HL-60 (cell line): ENCODE data around the gene ARL3.

Experiments
- GABPA ChIP-seq: IDR thresholded peaks from 2 replicates; pipeline ENCODE4 v1.6.1; 2012; ENCODE audit warnings: low read depth
- POLR2AphosphoS5 ChIP-seq: IDR thresholded peaks from 2 replicates; pipeline ENCODE4 v1.6.1; 2012; ENCODE audit warnings: low read depth
- SPI1 ChIP-seq: IDR thresholded peaks from 2 replicates; pipeline ENCODE4 v1.6.1; 2012; ENCODE audit warnings: low read depth, mild to moderate bottlenecking, borderline replicate concordance
- TF ChIP-seq, protein P1 (sequence below): IDR thresholded peaks from one replicate; pipeline ENCODE4 v1.5.1; 2011; ENCODE audit warnings: low read length, control low read depth, inconsistent platforms; ENCODE audit not compliant: insufficient read depth
- TF ChIP-seq, protein P2 (sequence below): IDR thresholded peaks from 2 replicates; pipeline ENCODE4 v1.6.1; 2012; ENCODE audit warnings: low read depth; ENCODE audit not compliant: insufficient replicate concordance

DNA sequence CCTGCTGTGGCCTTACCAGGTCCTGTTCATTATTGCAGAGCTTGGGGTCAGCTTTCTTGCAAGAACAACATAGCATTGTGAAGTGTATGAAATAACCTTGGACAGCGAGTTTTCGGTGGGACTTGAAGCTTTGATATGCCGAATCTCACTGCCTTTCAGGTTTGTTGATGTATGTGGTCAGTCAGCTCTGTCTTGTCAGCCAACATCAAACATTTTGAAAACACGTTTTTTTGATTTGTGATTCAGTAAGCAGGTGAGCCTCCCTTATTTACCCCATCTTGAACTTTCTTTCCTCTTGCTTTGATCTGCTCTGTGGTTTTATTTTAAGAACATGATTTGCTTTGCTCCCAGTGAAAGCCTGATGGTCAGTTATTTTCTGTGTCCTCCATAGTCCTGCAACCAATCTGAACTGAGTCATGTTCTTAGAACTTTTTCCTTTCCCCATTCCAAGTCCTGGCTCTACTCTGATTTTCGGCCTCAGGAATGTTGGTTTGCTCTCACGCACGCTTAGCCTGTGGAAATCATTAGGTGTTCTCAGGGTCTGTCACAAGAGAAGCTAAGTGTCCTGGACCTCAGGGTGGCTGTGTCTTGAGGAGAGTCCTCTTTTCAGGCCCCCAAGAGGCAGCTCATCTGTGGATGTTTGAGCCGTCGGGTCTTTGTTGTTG, 38.2 kb upstream of the ARL3 start:
- TF ChIP-seq, protein P1, sequence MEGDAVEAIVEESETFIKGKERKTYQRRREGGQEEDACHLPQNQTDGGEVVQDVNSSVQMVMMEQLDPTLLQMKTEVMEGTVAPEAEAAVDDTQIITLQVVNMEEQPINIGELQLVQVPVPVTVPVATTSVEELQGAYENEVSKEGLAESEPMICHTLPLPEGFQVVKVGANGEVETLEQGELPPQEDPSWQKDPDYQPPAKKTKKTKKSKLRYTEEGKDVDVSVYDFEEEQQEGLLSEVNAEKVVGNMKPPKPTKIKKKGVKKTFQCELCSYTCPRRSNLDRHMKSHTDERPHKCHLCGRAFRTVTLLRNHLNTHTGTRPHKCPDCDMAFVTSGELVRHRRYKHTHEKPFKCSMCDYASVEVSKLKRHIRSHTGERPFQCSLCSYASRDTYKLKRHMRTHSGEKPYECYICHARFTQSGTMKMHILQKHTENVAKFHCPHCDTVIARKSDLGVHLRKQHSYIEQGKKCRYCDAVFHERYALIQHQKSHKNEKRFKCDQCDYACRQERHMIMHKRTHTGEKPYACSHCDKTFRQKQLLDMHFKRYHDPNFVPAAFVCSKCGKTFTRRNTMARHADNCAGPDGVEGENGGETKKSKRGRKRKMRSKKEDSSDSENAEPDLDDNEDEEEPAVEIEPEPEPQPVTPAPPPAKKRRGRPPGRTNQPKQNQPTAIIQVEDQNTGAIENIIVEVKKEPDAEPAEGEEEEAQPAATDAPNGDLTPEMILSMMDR: no peak
- TF ChIP-seq POLR2AphosphoS5 (no peak), GABPA (no peak), SPI1 (no peak)
- TF ChIP-seq, protein P2, sequence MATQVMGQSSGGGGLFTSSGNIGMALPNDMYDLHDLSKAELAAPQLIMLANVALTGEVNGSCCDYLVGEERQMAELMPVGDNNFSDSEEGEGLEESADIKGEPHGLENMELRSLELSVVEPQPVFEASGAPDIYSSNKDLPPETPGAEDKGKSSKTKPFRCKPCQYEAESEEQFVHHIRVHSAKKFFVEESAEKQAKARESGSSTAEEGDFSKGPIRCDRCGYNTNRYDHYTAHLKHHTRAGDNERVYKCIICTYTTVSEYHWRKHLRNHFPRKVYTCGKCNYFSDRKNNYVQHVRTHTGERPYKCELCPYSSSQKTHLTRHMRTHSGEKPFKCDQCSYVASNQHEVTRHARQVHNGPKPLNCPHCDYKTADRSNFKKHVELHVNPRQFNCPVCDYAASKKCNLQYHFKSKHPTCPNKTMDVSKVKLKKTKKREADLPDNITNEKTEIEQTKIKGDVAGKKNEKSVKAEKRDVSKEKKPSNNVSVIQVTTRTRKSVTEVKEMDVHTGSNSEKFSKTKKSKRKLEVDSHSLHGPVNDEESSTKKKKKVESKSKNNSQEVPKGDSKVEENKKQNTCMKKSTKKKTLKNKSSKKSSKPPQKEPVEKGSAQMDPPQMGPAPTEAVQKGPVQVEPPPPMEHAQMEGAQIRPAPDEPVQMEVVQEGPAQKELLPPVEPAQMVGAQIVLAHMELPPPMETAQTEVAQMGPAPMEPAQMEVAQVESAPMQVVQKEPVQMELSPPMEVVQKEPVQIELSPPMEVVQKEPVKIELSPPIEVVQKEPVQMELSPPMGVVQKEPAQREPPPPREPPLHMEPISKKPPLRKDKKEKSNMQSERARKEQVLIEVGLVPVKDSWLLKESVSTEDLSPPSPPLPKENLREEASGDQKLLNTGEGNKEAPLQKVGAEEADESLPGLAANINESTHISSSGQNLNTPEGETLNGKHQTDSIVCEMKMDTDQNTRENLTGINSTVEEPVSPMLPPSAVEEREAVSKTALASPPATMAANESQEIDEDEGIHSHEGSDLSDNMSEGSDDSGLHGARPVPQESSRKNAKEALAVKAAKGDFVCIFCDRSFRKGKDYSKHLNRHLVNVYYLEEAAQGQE: no peak
